Osteocyte (in vitro differentiated cells): ENCODE measurements around the gene DPEP3. TPM values are rescaled to one million over a fixed set of nuclear protein-coding genes. Genes with fewer than 3 reads are reported as not detected.
"Not testable (repeated sequence)": the region's sequence is repeated elsewhere in the genome, so short reads cannot be mapped to it uniquely, and the experiment has no call there.

Experiments used
- DNase-seq: peaks from one replicate; pipeline ENCODE4 v3.0.0; 2021; ENCODE audit warnings: mixed read lengths; ENCODE audit not compliant: unreplicated experiment; ENCODE audit errors: extremely low spot score
- H3K27ac Mint-ChIP-seq: one replicate; pipeline ENCODE4 v1.8.0; 2021; ENCODE audit warnings: mild to moderate bottlenecking, mixed read lengths; ENCODE audit not compliant: unreplicated experiment
- H3K27me3 Mint-ChIP-seq: one replicate; pipeline ENCODE4 v1.8.0; 2021; ENCODE audit warnings: mixed read lengths; ENCODE audit not compliant: unreplicated experiment
- H3K36me3 Mint-ChIP-seq: one replicate; pipeline ENCODE4 v1.8.0; 2021; ENCODE audit warnings: mixed read lengths; ENCODE audit not compliant: unreplicated experiment
- H3K4me1 Mint-ChIP-seq: one replicate; pipeline ENCODE4 v1.8.0; 2021; ENCODE audit warnings: mixed read lengths; ENCODE audit not compliant: unreplicated experiment
- H3K4me3 Mint-ChIP-seq: one replicate; pipeline ENCODE4 v1.8.0; 2021; ENCODE audit warnings: mild to moderate bottlenecking, moderate library complexity, mixed read lengths; ENCODE audit not compliant: unreplicated experiment
- H3K9me3 Mint-ChIP-seq: one replicate; pipeline ENCODE4 v1.8.0; 2021; ENCODE audit warnings: mixed read lengths; ENCODE audit not compliant: unreplicated experiment
- total RNA-seq: library from RNA; stranded (reverse); gene quantifications from 2 replicates; pipeline ENCODE4 v1.2.1, GENCODE V29; 2021
- TF ChIP-seq, protein P1 (sequence below): fragments of 200-600 bp; sonication (generic); IDR thresholded peaks from 2 replicates; pipeline ENCODE4 v1.5.0; 2021; ENCODE audit warnings: antibody characterized with exemption, mild to moderate bottlenecking, moderate library complexity

The DPEP3 gene
- total RNA-seq, 1 donor from 2014 or later: not detected

DNA sequence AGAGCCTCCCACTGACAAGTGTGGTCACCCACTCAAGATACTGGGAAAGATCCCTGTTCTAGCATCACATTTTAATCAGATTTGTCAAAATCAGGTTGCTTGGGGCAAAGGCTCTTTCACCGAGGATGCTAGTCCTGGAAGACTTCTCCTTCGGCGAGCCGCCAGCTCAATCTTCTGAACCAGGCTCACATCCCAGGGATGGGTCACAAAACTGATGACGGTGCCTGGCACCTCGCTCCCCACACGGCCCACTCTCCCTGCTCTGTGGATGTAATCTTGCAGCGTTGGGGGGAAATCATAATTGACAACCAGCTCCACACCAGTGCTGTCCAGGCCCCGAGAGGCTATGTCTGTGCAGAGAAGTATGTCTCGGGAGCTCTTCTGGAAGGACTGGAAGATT lies 41.2 kb upstream of the DPEP3 start:
- no peaks in the 10 kb centered on the region for H3K27me3 Mint-ChIP-seq
- no peak overlapping the region for H3K27ac Mint-ChIP-seq
- H3K9me3 Mint-ChIP-seq: no peaks in the 10 kb centered on the region
- TF ChIP-seq, protein P1, sequence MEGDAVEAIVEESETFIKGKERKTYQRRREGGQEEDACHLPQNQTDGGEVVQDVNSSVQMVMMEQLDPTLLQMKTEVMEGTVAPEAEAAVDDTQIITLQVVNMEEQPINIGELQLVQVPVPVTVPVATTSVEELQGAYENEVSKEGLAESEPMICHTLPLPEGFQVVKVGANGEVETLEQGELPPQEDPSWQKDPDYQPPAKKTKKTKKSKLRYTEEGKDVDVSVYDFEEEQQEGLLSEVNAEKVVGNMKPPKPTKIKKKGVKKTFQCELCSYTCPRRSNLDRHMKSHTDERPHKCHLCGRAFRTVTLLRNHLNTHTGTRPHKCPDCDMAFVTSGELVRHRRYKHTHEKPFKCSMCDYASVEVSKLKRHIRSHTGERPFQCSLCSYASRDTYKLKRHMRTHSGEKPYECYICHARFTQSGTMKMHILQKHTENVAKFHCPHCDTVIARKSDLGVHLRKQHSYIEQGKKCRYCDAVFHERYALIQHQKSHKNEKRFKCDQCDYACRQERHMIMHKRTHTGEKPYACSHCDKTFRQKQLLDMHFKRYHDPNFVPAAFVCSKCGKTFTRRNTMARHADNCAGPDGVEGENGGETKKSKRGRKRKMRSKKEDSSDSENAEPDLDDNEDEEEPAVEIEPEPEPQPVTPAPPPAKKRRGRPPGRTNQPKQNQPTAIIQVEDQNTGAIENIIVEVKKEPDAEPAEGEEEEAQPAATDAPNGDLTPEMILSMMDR: no peak
- peaks cover 17% of the 10 kb centered on the region for H3K4me1 Mint-ChIP-seq
- no peak for DNase-seq
- H3K4me3 Mint-ChIP-seq: peak overlapping the region; percentile 98
- H3K36me3 Mint-ChIP-seq: no peaks in the 10 kb centered on the region

DNA sequence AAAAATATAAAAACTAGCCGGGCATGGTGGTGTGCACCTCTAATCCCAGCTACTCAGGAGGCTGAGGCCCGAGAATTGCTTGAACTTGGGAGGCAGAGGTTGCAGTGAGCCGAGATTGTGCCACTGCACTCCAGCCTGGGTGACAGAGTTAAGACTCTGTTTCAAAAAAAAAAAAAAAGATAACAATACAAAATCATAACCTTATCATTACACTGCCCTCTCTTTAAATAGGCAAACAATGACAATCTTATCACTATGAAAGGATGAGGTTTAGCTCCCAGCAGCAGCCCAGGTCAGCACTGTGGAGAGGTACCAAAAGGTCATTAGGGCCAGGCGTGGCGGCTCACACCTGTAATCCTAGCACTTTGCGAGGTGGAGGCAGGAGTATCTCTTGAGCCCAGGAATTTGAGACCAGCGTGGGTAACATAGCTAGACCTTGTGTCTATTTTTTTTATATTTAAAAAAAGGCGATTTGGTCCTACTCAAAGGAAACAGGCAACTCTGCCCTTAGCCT lies 38.9 kb upstream of the DPEP3 start:
- Mint-ChIP-seq H3K4me3 (no peak overlapping the region), H3K9me3 (no peaks in the 10 kb centered on the region), H3K27ac (no peak overlapping the region), H3K36me3 (no peaks in the 10 kb centered on the region), H3K4me1 (peaks cover 14% of the 10 kb centered on the region), H3K27me3 (no peaks in the 10 kb centered on the region)
- TF ChIP-seq, protein P1: no peak
- DNase-seq: no peak

DNA sequence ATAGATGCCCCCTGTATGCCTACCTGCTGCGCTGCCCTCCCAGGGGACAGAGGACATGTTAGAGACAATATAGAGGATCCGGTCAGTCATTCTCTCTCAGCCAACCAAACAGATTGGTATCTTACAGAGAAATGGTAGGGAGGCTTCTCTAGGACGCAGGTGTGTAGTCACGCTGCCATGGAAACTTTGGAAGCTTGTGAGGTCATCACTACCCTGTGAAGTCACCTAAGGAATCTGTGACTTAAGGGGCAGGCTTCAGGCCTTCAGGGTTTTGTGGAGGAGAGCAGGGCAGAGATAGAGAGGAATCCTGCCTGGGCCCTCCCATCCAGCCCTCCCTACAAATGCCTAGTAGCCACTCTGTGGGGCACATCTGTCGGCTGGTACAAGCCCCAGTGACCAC lies 35.4 kb upstream of the DPEP3 start, which contains the start of gene DPEP2NB:
Gene DPEP2NB (minus strand): TSS at position 231 of the 400 bp plus-strand sequence. CDS start 141 bp downstream, at position 90.
- no peaks in the 10 kb centered on the region for H3K27me3 Mint-ChIP-seq
- no peak for DNase-seq
- no peak within 1 kb of the TSS for H3K4me3 Mint-ChIP-seq
- TF ChIP-seq, protein P1: no peak
- no peaks in the 10 kb centered on the region for H3K4me1 Mint-ChIP-seq
- H3K36me3 Mint-ChIP-seq: no peaks in the 10 kb centered on the region
- no peak within 1 kb of the TSS for H3K27ac Mint-ChIP-seq
- H3K9me3 Mint-ChIP-seq: no peaks in the 10 kb centered on the region

DNA sequence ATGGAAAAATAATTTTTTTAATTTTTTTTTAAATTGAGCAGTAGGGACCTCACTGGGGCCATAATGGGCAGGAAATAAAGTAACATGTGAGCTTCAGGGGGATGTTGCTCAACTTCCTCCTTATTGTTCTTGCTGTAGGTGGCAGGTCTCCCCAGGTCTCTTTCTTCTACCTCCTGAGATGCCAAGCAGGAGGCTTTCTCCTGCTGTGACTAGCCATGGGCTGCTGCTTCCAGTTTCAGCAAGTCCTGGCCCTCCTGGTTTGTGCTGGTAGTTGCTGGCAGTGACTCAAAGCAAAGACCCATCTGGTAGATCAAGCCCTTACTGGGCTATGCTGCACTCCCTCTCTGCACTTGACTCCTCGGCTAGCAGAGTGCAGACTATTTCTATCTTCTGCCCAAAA lies 33.1 kb upstream of the DPEP3 start:
- H3K27ac Mint-ChIP-seq: no peak overlapping the region
- no peaks in the 10 kb centered on the region for H3K9me3 Mint-ChIP-seq
- no peaks in the 10 kb centered on the region for H3K36me3 Mint-ChIP-seq
- no peak overlapping the region for H3K4me3 Mint-ChIP-seq
- no peaks in the 10 kb centered on the region for H3K27me3 Mint-ChIP-seq
- DNase-seq: no peak
- TF ChIP-seq, protein P1: no peak
- H3K4me1 Mint-ChIP-seq: no peaks in the 10 kb centered on the region

DNA sequence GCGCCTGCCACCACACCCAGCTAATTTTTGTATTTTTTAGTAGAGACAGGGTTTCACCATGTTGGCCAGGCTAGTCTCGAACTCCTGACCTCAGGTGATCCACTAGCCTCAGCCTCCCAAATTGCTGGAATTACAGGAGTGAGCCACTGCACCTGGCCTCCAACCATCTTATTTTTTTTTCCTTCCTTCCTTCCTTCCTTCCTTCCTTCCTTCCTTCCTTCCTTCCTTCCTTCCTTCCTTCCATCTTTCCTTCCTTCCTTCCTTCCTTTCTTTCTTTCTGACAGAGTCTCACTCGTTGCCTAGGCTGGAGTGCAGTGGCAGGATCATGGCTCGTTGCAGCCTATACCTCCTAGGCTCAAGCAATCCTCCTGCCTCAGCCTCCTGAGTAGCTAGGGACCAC lies 29.6 kb upstream of the DPEP3 start:
- not testable (repeated sequence) for H3K27ac Mint-ChIP-seq, DNase-seq, H3K4me3 Mint-ChIP-seq, H3K27me3 Mint-ChIP-seq, H3K4me1 Mint-ChIP-seq, H3K36me3 Mint-ChIP-seq, H3K9me3 Mint-ChIP-seq
